Activated T-helper 1 cell treated with anti-CD3 and anti-CD28 coated beads, Interleukin-12 subunit alpha, Interleukin-12 subunit beta, Interleukin-2, Interleukin-4 antibody, amounts not matched to agents 30 ng/mL and 10 ng/mL and 1 ng/mL, durations not matched to agents 14 hours and 24 hours and 36 hours (primary cell): ENCODE measurements around the gene AP5S1. TPM values are rescaled to one million over a fixed set of nuclear protein-coding genes. Genes with fewer than 3 reads are reported as not detected.
"Not testable (repeated sequence)": the region's sequence is repeated elsewhere in the genome, so short reads cannot be mapped to it uniquely, and the experiment has no call there.

Experiments used
- DNase-seq: peaks from one replicate; pipeline ENCODE4 v3.0.0; 2021; ENCODE audit warnings: low spot score
- H3K27ac Mint-ChIP-seq: one replicate; pipeline ENCODE4 v1.8.0; 2021; ENCODE audit warnings: mild to moderate bottlenecking, mixed read lengths
- H3K27me3 Mint-ChIP-seq: one replicate; pipeline ENCODE4 v1.8.0; 2022; ENCODE audit warnings: mild to moderate bottlenecking, moderate library complexity, mixed read lengths; ENCODE audit not compliant: insufficient read depth
- H3K36me3 Mint-ChIP-seq: one replicate; pipeline ENCODE4 v1.8.0; 2021; ENCODE audit warnings: low read depth, mixed read lengths
- H3K4me1 Mint-ChIP-seq: one replicate; pipeline ENCODE4 v1.8.0; 2021; ENCODE audit warnings: low read depth, mixed read lengths
- H3K4me3 Mint-ChIP-seq: one replicate; pipeline ENCODE4 v1.8.0; 2021; ENCODE audit warnings: mild to moderate bottlenecking, moderate library complexity, mixed read lengths
- H3K9me3 Mint-ChIP-seq: one replicate; pipeline ENCODE4 v1.8.0; 2021; ENCODE audit warnings: mixed read lengths
- intact Hi-C: fragments of 100-400 bp; cut with micrococcal nuclease; formaldehyde crosslinking; loops from one replicate; pipeline ENCODE4 v1.15.1; 2024
- total RNA-seq: library from RNA; stranded (reverse); gene quantifications from 2 replicates; pipeline ENCODE4 v1.2.3, GENCODE V29; 2022

Gene AP5S1
- total RNA-seq, 1 donor from 2014 or later, result 15.0 TPM

DNA sequence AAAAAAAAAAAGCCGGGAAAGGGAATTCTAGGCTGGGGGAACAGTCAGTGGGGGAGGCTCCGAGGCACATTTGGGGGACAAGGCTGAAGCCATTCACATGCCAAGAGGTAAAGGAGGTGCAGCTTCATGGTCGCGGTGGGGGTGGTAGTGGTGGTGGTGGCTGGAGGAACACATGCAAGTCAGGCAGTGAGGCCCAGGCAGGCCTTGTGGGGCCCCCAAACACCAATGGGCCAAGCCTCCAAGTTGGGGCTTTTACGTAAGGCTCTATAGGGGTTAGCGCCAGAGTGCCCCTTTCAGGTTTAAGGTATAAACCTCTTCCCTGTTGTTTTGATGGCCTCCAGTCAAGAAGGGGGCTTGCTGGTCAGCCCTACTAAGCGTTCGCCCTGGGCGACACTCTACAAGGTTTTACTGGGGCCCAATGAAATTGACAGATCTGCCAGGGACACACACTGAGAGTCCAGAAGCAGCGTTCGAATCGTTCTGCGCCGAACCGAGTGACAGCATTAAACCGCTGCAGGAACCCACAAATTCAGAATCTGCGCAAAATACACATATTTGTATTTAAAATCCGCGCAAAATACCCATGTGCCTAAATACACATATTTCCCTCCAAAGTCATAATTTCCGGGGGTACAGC lies 818 bp upstream of the AP5S1 start:
- no peaks in the 10 kb centered on the region for H3K27me3 Mint-ChIP-seq
- intact Hi-C loops, result loop anchor here (1.0 to 10.0 kb wide), 13 partner anchors 8 to 1295 kb away; partner anchors contain the start of genes ADISSP, ATRN, CENPB and MAVS
- DNase-seq, result no peak
- H3K9me3 Mint-ChIP-seq, result no peaks in the 10 kb centered on the region
- peaks cover 45% of the 10 kb centered on the region for H3K4me1 Mint-ChIP-seq
- peak overlapping the region; percentile 86 for H3K27ac Mint-ChIP-seq
- H3K36me3 Mint-ChIP-seq, result peaks cover 5% of the 10 kb centered on the region
- H3K4me3 Mint-ChIP-seq, result peak overlapping the region; percentile 79

DNA sequence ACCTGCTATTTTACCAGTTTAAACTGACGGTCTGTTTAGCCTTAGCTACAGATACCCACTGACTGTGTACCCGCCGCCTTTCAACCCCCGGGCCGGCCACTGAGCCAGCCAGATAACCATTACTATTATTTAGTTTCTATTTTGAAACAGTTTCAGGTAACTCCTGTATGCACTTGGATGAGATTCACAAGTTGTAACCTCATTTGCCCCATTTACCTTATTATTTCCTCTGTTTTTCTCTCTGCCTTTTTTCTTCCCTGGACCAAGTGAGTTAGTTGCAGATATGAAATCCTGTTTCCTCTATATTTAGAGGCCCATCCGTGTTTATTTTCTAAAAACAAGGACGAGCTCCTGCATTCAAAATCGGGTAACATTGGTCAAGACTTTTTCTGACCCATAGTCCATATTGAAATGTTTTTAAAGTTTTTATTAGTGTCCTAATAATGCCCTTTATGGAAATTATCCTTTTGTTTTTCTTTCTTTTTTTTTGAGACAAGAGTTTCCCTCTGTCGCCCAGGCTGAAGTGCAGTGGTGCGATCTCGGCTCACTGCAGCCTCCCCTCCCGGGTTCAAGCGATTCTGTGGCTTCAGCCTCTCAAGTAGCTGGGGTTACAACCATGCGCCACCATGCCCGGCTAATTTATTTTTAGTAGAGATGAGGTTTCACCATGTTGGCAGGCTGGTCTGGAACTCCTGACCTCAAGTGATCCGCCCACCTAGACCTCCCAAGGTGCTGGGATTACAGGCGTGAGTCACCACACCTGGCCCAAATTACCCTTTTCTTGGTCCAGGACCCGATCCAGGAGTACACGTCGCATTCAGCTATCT lies 767 bp downstream of the AP5S1 start:
- no peaks in the 10 kb centered on the region for H3K27me3 Mint-ChIP-seq
- H3K27ac Mint-ChIP-seq, result peak overlapping the region; percentile 89
- intact Hi-C loops, result loop anchor here (1.0 to 2.0 kb wide), 11 partner anchors 10 to 194 kb away; partner anchors contain the start of genes ADISSP, CENPB, MAVS and PANK2
- peaks cover 7% of the 10 kb centered on the region for H3K36me3 Mint-ChIP-seq
- peaks cover 34% of the 10 kb centered on the region for H3K4me1 Mint-ChIP-seq
- H3K9me3 Mint-ChIP-seq, result no peaks in the 10 kb centered on the region
- DNase-seq, result no peak
- peak overlapping the region; percentile 85 for H3K4me3 Mint-ChIP-seq

DNA sequence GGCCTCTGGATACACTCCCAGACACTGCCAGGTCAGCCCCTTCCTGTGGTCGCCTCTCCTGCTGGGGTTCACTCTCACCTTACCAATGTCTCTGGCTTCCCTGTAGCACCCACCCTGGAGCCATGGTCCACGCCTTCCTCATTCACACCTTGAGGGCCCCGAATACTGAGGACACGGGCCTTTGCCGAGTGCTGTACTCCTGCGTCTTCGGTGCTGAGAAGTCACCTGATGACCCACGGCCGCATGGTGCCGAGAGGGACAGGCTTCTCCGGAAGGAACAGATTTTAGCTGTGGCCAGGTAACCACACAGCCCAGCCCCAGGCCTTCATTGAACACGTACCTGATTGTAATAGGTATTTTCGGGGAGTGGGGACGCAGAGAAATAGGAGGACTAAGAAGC lies 1.6 kb downstream of the AP5S1 start:
- Mint-ChIP-seq H3K27ac (peak overlapping the region; percentile 89), H3K36me3 (peaks cover 9% of the 10 kb centered on the region), H3K27me3 (no peaks in the 10 kb centered on the region), H3K4me1 (peaks cover 26% of the 10 kb centered on the region), H3K4me3 (peak overlapping the region; percentile 85), H3K9me3 (no peaks in the 10 kb centered on the region)
- intact Hi-C loops, result loop anchor here (2.0 kb wide), 1 partner anchor 77 kb away; no protein-coding TSS in a partner anchor
- DNase-seq, result no peak

DNA sequence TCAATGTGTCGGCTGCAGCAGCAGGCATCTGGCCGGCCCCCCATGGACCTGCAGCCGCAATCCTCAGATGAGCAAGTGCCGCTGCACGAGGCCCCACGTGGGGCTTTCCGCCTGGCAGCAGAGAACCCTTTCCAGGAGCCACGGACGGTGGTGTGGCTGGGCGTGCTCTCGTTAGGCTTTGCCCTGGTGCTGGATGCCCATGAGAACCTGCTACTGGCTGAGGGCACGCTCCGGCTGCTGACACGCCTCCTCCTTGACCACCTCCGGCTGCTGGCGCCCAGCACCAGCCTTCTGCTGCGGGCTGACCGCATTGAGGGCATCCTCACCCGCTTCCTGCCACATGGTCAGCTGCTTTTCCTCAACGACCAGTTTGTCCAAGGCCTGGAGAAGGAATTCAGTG lies 3.5 kb downstream of the AP5S1 start:
- intact Hi-C loops, result no loop called here
- H3K4me1 Mint-ChIP-seq, result peaks cover 17% of the 10 kb centered on the region
- H3K4me3 Mint-ChIP-seq, result no peak overlapping the region
- no peaks in the 10 kb centered on the region for H3K27me3 Mint-ChIP-seq
- no peak overlapping the region for H3K27ac Mint-ChIP-seq
- H3K36me3 Mint-ChIP-seq, result peaks cover 12% of the 10 kb centered on the region
- no peaks in the 10 kb centered on the region for H3K9me3 Mint-ChIP-seq
- no peak for DNase-seq

DNA sequence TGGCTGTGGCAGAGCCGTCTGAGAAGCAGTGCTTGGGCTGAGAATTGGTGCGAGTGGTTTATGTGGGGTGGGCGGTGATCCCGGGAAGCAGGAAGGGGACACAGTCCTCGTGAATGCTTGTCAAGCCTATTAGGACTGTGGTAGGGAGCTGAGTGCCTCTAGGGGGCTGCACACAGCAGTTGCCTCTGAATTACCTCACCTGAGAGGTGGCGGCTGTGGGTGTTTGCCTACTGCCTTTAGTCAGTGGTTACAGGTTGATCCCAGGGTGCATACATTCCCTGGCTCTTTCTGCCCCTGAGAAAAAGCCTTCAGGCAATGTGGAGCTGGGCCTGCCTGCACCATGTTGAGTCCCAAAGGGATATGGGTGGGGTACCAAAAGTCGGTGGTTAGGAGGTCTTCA lies 5.2 kb downstream of the AP5S1 start:
- H3K9me3 Mint-ChIP-seq, result no peaks in the 10 kb centered on the region
- no peak overlapping the region for H3K4me3 Mint-ChIP-seq
- no peaks in the 10 kb centered on the region for H3K27me3 Mint-ChIP-seq
- intact Hi-C loops, result no loop called here
- DNase-seq, result no peak
- no peak overlapping the region for H3K27ac Mint-ChIP-seq
- peaks cover 6% of the 10 kb centered on the region for H3K4me1 Mint-ChIP-seq
- peaks cover 12% of the 10 kb centered on the region for H3K36me3 Mint-ChIP-seq

DNA sequence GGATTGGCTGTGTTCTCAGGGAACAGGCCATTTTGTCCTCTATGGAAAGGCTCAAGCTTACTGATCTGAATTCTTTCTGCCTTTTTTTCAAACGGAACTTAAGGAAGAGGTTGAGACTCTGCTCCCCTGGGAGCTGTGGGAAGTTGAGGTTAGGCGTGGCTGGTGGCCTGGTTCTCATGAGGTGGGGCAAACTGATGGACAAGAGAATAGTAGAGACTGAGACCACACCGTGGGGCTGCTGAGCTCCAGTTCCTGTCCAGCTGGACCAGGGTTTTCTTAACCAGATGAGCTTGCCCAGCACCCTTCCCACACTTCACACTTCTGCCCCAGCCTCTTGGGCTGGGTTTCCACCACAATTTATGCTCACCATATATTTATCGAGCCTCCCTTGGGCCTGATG lies 6.1 kb downstream of the AP5S1 start:
- intact Hi-C loops, result no loop called here
- H3K9me3 Mint-ChIP-seq, result no peaks in the 10 kb centered on the region
- peaks cover 12% of the 10 kb centered on the region for H3K36me3 Mint-ChIP-seq
- no peak overlapping the region for H3K27ac Mint-ChIP-seq
- DNase-seq, result no peak
- H3K4me1 Mint-ChIP-seq, result peaks cover 5% of the 10 kb centered on the region
- no peak overlapping the region for H3K4me3 Mint-ChIP-seq
- H3K27me3 Mint-ChIP-seq, result no peaks in the 10 kb centered on the region

DNA sequence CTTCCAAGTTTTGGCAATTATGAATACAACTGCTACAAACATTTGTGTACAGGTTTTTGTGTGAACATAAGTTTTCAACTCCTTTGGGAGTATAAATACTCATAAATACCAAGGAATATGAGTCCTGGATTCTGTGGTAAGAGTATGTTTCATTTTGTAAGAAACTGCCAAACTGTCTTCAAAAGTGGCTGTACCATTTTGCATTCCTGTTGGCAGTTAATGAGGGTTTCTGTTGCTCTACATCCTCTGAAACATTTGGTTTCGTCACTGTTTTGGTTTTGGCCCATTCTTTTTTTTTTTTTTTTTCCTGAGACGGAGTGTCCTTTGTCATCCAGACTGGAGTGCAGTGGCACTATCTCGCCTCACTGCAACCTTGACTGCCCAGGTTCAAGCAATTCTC lies 8.5 kb downstream of the AP5S1 start:
- Mint-ChIP-seq H3K27me3 (no peaks in the 10 kb centered on the region), H3K9me3 (no peaks in the 10 kb centered on the region), H3K4me1 (no peaks in the 10 kb centered on the region), H3K27ac (no peak overlapping the region), H3K36me3 (peaks cover 8% of the 10 kb centered on the region), H3K4me3 (no peak overlapping the region)
- intact Hi-C loops, result no loop called here
- no peak for DNase-seq

DNA sequence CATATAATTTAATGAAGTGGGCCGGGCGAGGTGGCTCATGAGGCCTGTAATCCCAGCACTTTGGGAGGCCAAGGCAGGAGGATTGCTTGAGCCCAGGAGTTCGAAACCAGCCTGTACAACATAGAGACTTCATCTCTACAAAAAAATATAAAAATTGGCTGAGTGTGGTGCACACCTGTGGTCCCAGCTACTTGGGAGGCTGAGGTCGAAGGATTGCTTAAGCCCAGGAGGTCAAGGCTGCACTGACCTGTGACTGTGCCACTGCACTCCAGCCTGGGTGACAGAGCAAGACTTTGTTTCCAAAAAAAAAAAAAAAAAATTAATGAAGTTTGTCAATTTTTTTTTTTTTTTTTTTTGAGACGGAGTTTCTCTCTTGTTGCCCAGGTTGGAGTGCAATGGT lies 9.5 kb downstream of the AP5S1 start:
- H3K36me3 Mint-ChIP-seq, intact Hi-C loops, H3K27me3 Mint-ChIP-seq, H3K9me3 Mint-ChIP-seq, H3K4me3 Mint-ChIP-seq, DNase-seq, H3K27ac Mint-ChIP-seq, H3K4me1 Mint-ChIP-seq: not testable (repeated sequence)

DNA sequence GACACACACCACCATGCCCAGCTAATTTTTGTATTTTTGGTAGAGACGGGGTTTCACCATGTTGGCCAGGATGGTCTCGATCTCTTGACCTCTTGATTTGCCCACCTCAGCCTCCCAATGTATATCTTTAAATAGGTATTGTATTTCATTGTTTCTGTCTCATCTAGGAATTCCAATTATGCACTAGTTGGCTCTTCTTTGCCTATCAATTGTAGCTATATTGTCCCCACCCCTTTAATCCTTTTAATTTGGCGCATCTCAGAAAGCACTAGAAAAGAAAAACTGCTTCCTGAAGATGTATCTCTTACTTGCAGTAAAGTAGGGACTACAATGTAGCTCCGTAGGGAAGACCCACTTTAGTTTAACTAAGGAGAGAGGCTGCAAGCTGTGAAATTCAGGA lies 15.8 kb downstream of the AP5S1 start:
- no peaks in the 10 kb centered on the region for H3K9me3 Mint-ChIP-seq
- no peak overlapping the region for H3K27ac Mint-ChIP-seq
- H3K4me1 Mint-ChIP-seq, result peaks cover 9% of the 10 kb centered on the region
- DNase-seq, result no peak
- peaks cover 1% of the 10 kb centered on the region for H3K27me3 Mint-ChIP-seq
- H3K36me3 Mint-ChIP-seq, result no peaks in the 10 kb centered on the region
- intact Hi-C loops, result no loop called here
- no peak overlapping the region for H3K4me3 Mint-ChIP-seq

DNA sequence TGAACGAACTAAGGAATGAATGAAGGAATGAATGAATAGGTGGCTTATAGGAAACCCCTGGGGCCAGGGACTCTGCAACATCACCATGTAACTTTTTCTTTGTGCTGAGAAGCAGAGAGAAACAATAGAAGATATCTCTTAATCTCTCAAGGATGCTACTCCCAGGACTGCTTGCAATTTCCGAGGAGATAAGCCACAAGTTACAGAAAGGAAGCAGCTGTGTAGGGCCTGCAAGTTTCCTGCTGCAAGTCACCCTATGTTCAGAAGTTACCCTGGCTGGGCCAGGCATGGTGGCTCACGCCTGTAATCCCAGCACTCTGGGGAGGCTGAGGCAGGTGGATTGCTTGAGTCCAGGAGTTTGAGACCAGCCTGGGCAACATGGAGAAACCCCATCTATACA lies 19.0 kb downstream of the AP5S1 start:
- H3K4me1 Mint-ChIP-seq, result peaks cover 9% of the 10 kb centered on the region
- peaks cover 1% of the 10 kb centered on the region for H3K27me3 Mint-ChIP-seq
- no peaks in the 10 kb centered on the region for H3K36me3 Mint-ChIP-seq
- H3K27ac Mint-ChIP-seq, result peak overlapping the region; percentile 20
- intact Hi-C loops, result no loop called here
- H3K9me3 Mint-ChIP-seq, result no peaks in the 10 kb centered on the region
- no peak overlapping the region for H3K4me3 Mint-ChIP-seq
- DNase-seq, result no peak

DNA sequence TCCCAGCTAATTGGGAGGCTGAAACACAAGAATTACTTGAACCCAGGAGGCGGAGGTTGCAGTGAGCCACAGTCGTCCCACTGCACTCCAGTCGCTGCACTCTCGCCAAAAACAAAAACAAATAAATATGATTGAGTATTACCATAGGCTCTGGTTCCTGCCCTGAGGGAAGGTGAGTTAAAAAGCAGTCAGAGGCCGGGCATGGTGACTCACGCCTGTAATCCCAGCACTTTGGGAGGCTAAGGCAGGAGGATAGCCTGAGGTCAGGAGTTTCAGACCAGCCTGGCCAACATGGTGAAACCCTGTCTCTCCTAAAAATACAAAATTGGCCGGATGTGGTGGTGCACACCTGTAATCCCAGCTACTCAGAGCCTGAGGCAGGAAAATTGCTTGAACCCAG lies 19.9 kb downstream of the AP5S1 start:
- H3K4me3 Mint-ChIP-seq, H3K4me1 Mint-ChIP-seq, intact Hi-C loops, H3K9me3 Mint-ChIP-seq, H3K36me3 Mint-ChIP-seq, H3K27ac Mint-ChIP-seq, H3K27me3 Mint-ChIP-seq, DNase-seq: not testable (repeated sequence)

DNA sequence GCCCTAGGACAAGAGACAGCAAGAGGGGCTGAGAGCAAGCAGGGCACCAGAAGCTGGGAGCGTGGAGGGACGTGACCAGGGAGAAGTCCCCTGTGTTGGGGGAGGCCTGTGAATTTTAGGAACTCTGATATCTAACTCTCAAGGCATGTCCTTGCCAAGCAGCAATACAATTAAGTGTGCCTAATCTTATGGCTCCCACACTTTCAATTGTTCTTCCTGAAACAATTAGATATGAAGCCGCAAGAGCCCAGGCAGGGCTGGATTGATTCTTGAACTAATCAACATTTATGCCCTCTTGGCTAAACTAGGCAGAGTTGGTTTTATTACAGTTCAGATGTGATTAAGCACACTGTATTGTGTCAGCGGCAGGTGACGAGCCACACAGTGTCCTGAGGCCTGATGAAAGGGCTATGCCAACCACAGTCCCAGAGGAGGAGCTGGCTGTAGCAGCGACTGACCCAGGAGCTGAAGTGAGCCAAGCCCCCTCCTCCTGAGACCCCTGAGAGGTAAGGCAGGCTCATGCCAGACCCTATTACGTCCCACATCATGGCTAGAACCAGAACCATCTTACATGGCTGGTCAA lies 22.1 kb downstream of the AP5S1 start:
- DNase-seq, result no peak
- peaks cover 1% of the 10 kb centered on the region for H3K27me3 Mint-ChIP-seq
- intact Hi-C loops, result no loop called here
- H3K4me1 Mint-ChIP-seq, result peaks cover 12% of the 10 kb centered on the region
- H3K4me3 Mint-ChIP-seq, result no peak overlapping the region
- peaks cover 2% of the 10 kb centered on the region for H3K36me3 Mint-ChIP-seq
- H3K27ac Mint-ChIP-seq, result no peak overlapping the region
- H3K9me3 Mint-ChIP-seq, result no peaks in the 10 kb centered on the region

DNA sequence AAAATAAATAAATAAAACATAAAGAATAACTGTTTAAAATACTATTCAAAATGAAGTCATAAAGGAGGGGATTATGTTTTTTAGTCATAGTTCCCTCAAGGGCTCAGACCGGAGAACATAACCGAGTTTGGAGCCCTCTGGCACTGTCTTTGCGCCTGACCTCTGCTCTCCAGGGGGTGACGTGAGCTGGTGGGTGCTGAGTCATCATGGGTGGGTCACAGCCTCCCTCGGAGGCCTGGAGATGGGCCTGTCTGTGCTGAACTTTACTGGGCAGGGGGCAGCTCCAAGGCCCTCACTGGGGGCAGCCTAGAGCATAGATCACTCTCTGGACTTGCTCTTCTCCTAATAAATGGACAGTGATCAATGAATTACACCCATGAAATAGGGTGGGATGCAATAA lies 23.1 kb downstream of the AP5S1 start:
- peaks cover 19% of the 10 kb centered on the region for H3K4me1 Mint-ChIP-seq
- H3K9me3 Mint-ChIP-seq, result no peaks in the 10 kb centered on the region
- H3K36me3 Mint-ChIP-seq, result peaks cover 4% of the 10 kb centered on the region
- no peak for DNase-seq
- no peak overlapping the region for H3K4me3 Mint-ChIP-seq
- peaks cover 1% of the 10 kb centered on the region for H3K27me3 Mint-ChIP-seq
- intact Hi-C loops, result no loop called here
- H3K27ac Mint-ChIP-seq, result no peak overlapping the region
